SK-N-SH (cell line): ENCODE measurements around the gene USP1. TPM values are rescaled to one million over a fixed set of nuclear protein-coding genes. Genes with fewer than 3 reads are reported as not detected.

ENCODE experiments used
- CTCF ChIA-PET: fragments of 300-600, 350-600 bp; formaldehyde crosslinking; extraction: SDS; loops from one replicate; lab custom pipeline; 2021; lab: Yijun Ruan, JAX
- POLR2A ChIA-PET: fragments of 350-600 bp; sonication (Branson Sonifier 250); formaldehyde crosslinking; extraction: SDS; loops from one replicate; lab custom pipeline; 2020; ENCODE audit warnings: antibody characterized with exemption, inconsistent platforms; lab: Yijun Ruan, JAX
- DNase-seq: peaks from one replicate; pipeline ENCODE4 v3.0.0; 2012
- H2AFZ ChIP-seq: fragments of 200-600 bp; sonication (generic); 2 replicates; pipeline ENCODE4 v1.8.1; 2016; ENCODE audit warnings: antibody characterized with exemption, mild to moderate bottlenecking, low read depth
- H3F3A ChIP-seq: fragments of 200-600 bp; sonication (generic); replicated peaks from 2 replicates; pipeline ENCODE3; 2016; ENCODE audit warnings: antibody characterized with exemption, mild to moderate bottlenecking; ENCODE audit not compliant: insufficient read depth
- H3K27ac ChIP-seq, 2 experiments: fragments of 200-500 bp in 1 of 2; fragments of 200-600 bp in 1 of 2; sonication (Bioruptor generic) in 1 of 2; sonication (generic), shearing (Covaris generic) in 1 of 2; 2 replicates each; pipeline versions ENCODE4 v1.5.1 to v1.6.1; 2014 to 2016; ENCODE audit warnings: low read depth in 2 of 2, inconsistent platforms in 1 of 2, low read length in 1 of 2, mild to moderate bottlenecking in 1 of 2, mixed read lengths in 1 of 2
- H3K27me3 ChIP-seq: fragments of 200-600 bp; sonication (generic), shearing (Covaris generic); 2 replicates; pipeline ENCODE4 v1.6.1; 2016; ENCODE audit warnings: mixed run types; ENCODE audit not compliant: insufficient read depth
- H3K36me3 ChIP-seq, 2 experiments: fragments of 200-500 bp in 1 of 2; fragments of 200-600 bp in 1 of 2; sonication (Bioruptor generic) in 1 of 2; sonication (generic) in 1 of 2; replicated peaks in 1 of 2; 2 replicates each; pipeline versions ENCODE3 to v1.5.1; 2014 to 2016; ENCODE audit warnings: low read length in 1 of 2, mild to moderate bottlenecking in 1 of 2; ENCODE audit not compliant: insufficient read depth in 2 of 2, control insufficient read depth in 1 of 2
- H3K4me1 ChIP-seq, 2 experiments: fragments of 200-500 bp in 1 of 2; fragments of 200-600 bp in 1 of 2; sonication (Bioruptor generic) in 1 of 2; sonication (generic), shearing (Covaris generic) in 1 of 2; 2 replicates each; pipeline versions ENCODE4 v1.5.1 to v1.6.1; 2014 to 2016; ENCODE audit warnings: low read depth in 1 of 2, low read length in 1 of 2, mixed run types in 1 of 2; ENCODE audit not compliant: insufficient read depth in 2 of 2, control insufficient read depth in 1 of 2
- H3K4me2 ChIP-seq: fragments of 200-600 bp; sonication (generic), shearing (Covaris generic); 2 replicates; pipeline ENCODE4 v1.6.1; 2017; ENCODE audit warnings: mixed run types
- H3K4me3 ChIP-seq, 2 experiments: fragments of 200-500 bp in 1 of 2; fragments of 200-600 bp in 1 of 2; sonication (Bioruptor generic) in 1 of 2; sonication (generic), shearing (Covaris generic) in 1 of 2; 2 replicates each; pipeline versions ENCODE4 v1.5.1 to v1.8.1; 2014 to 2016; ENCODE audit warnings: low read depth in 2 of 2, inconsistent platforms in 1 of 2, low read length in 1 of 2, mild to moderate bottlenecking in 1 of 2, mixed read lengths in 1 of 2, moderate library complexity in 1 of 2
- H3K79me2 ChIP-seq: fragments of 200-600 bp; sonication (generic); 2 replicates; pipeline ENCODE4 v1.8.1; 2017; ENCODE audit warnings: mild to moderate bottlenecking; ENCODE audit not compliant: insufficient read depth
- H3K9ac ChIP-seq: fragments of 200-600 bp; sonication (generic); 2 replicates; pipeline ENCODE4 v1.6.1; 2017; ENCODE audit warnings: mixed run types
- H3K9me2 ChIP-seq: fragments of 200-600 bp; sonication (generic); 2 replicates; pipeline ENCODE4 v1.6.1; 2017; ENCODE audit warnings: mixed run types
- H3K9me3 ChIP-seq: fragments of 200-600 bp; sonication (generic); 2 replicates; pipeline ENCODE4 v1.6.1; 2017; ENCODE audit warnings: mixed run types, mild to moderate bottlenecking, moderate library complexity
- H4K20me1 ChIP-seq: fragments of 200-600 bp; sonication (generic); 2 replicates; pipeline ENCODE4 v1.6.1; 2017; ENCODE audit warnings: mild to moderate bottlenecking, mixed run types; ENCODE audit not compliant: insufficient read depth
- FOSL2 ChIP-seq: IDR thresholded peaks from 2 replicates; pipeline ENCODE4 v1.4.0; 2012; ENCODE audit warnings: low read depth, mild to moderate bottlenecking, moderate library complexity, borderline replicate concordance
- GATA2 ChIP-seq: sonication (generic); formaldehyde crosslinking; IDR thresholded peaks from 2 replicates; pipeline ENCODE4 v1.5.0; 2020; ENCODE audit warnings: mild to moderate bottlenecking, missing genetic modification reagents
- NFIC ChIP-seq: IDR thresholded peaks from 2 replicates; pipeline ENCODE4 v1.4.0; 2012; ENCODE audit warnings: borderline replicate concordance
- RAD21 ChIP-seq: IDR thresholded peaks from 2 replicates; pipeline ENCODE4 v1.6.1; 2012; ENCODE audit warnings: mild to moderate bottlenecking, low read length
- RCOR1 ChIP-seq: fragments of 150-350 bp; IDR thresholded peaks from 2 replicates; pipeline ENCODE4 v1.6.1; 2017; ENCODE audit warnings: antibody characterized with exemption, low read length
- REST ChIP-seq: IDR thresholded peaks from 2 replicates; pipeline ENCODE4 v1.6.1; 2012; ENCODE audit warnings: mild to moderate bottlenecking, low read depth, low read length, moderate library complexity
- YY1 ChIP-seq: IDR thresholded peaks from 2 replicates; pipeline ENCODE4 v1.4.0; 2012; ENCODE audit warnings: low read depth, mild to moderate bottlenecking
- WGBS: methylation state at CpG from one replicate; pipeline ENCODE4 v1.1.6; 2017; ENCODE audit warnings: low lambda C conversion rate; 5-methylcytosine and 5-hydroxymethylcytosine counted together
- polyA plus RNA-seq, 3 experiments: library from polyadenylated mRNA; depleted of rRNA; stranded (reverse); fragments of >200 nt; gene quantifications; 2 replicates each; pipeline ENCODE4 v1.2.3, GENCODE V29; 2012

The USP1 gene
- polyA plus RNA-seq, 1 of the 3 experiments (the other 2 are of a cell fraction): 4.3 TPM

GRCh38 chr1:62397301-62397700, 39.5 kb upstream of the USP1 start:
- Histone ChIP-seq H3F3A (no peaks in the 10 kb centered on the region), H2AFZ (no peak overlapping the region), H3K4me3 (no peak overlapping the region), H3K4me1 (no peaks in the 10 kb centered on the region), H3K36me3 (no peaks in the 10 kb centered on the region), H3K79me2 (no peaks in the 10 kb centered on the region), H3K9me3 (no peaks in the 10 kb centered on the region), H4K20me1 (no peaks in the 10 kb centered on the region), H3K9ac (no peak overlapping the region), H3K27me3 (no peaks in the 10 kb centered on the region; the same call in 1 of the 2 replicates), H3K9me2 (no peaks in the 10 kb centered on the region), H3K4me2 (no peak overlapping the region), H3K27ac (no peak overlapping the region)
- WGBS: 74% methylated on average over 3 of the region's 3 CpGs
- DNase-seq: no peak
- POLR2A ChIA-PET: no interaction called here
- no peak for TF ChIP-seq YY1
- CTCF ChIA-PET: interaction anchor here (0.9 to 3.0 kb wide), 3 partner anchors 10 to 262 kb away, joined by 3 to 8 read pairs (median 6); no protein-coding TSS in a partner anchor

DNA sequence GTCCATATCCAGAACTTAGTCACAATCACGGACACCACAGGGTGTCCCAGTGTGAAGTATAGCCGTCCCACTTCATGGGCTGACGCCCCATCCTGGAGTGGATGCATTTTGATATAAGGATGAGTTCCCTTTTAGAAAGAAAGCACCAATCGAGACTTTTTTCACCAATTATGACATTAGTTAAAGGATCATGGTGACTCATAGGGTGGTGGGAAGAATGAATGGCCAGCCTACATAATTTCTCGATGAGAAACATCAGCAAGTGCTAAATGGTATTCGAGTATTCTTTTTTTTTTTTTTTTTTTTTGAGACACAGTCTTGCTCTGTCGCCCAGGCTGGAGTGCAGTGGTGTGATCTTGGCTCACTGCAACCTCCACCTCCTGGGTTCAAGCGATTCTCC, 38.5 kb upstream of the USP1 start:
- no peak overlapping the region for H3K4me2 ChIP-seq
- no peak overlapping the region for H2AFZ ChIP-seq
- no peak overlapping the region for H3K4me3 ChIP-seq
- no peaks in the 10 kb centered on the region for H3K79me2 ChIP-seq
- no peaks in the 10 kb centered on the region for H3K9me2 ChIP-seq
- H3K27me3 ChIP-seq: no peaks in the 10 kb centered on the region; the same call in 1 of the 2 replicates
- ChIA-PET POLR2A (no interaction called here), CTCF (interaction anchor here (1.3 to 3.0 kb wide), 2 partner anchors 9 to 263 kb away, joined by 3 to 8 read pairs; no protein-coding TSS in a partner anchor)
- TF ChIP-seq REST: no peak
- peak; percentile 5; the same call in 1 of the 2 replicates for TF ChIP-seq FOSL2
- TF ChIP-seq NFIC: no peak
- no peak for TF ChIP-seq RCOR1
- TF ChIP-seq GATA2 (CRISPR knock-in tag): no peak
- TF ChIP-seq RAD21: no peak
- H4K20me1 ChIP-seq: no peaks in the 10 kb centered on the region
- 61% methylated on average over 8 of the region's 8 CpGs for WGBS
- H3K4me1 ChIP-seq: no peaks in the 10 kb centered on the region
- H3F3A ChIP-seq: no peaks in the 10 kb centered on the region
- no peak overlapping the region for H3K27ac ChIP-seq
- no peaks in the 10 kb centered on the region for H3K9me3 ChIP-seq
- DNase-seq: no peak
- H3K9ac ChIP-seq: no peak overlapping the region
- H3K36me3 ChIP-seq: no peaks in the 10 kb centered on the region
